AG04450 (cell line): ENCODE data around the gene LYPLA2. TPM values are rescaled to one million over a fixed set of nuclear protein-coding genes. Genes with fewer than 3 reads are reported as not detected.

Experiments used
- CTCF ChIA-PET: fragments of 300-600, 350-600 bp; formaldehyde crosslinking; extraction: SDS; loops from one replicate; lab custom pipeline; 2022; ENCODE audit warnings: antibody characterized with exemption, inconsistent platforms; lab: Charles Lee
- POLR2A ChIA-PET: fragments of 350-600 bp; formaldehyde crosslinking; extraction: SDS; loops from one replicate; lab custom pipeline; 2021; ENCODE audit warnings: antibody characterized with exemption, inconsistent platforms; lab: Yijun Ruan, JAX
- DNase-seq: peaks from one replicate; pipeline ENCODE4 v3.0.0-alpha.2; 2011; ENCODE audit warnings: low read depth, low spot score
- H3K27ac ChIP-seq: one replicate; pipeline ENCODE4 v1.5.1; 2012; ENCODE audit warnings: low read depth, low read length, control low read depth
- H3K27me3 ChIP-seq: one replicate; pipeline ENCODE4 v1.6.0; 2012; ENCODE audit warnings: low read length; ENCODE audit not compliant: control insufficient read depth, insufficient read depth
- H3K4me3 ChIP-seq: 2 replicates; pipeline ENCODE4 v1.5.1; 2011; ENCODE audit warnings: mild to moderate bottlenecking, low read depth, low read length, control low read depth
- H3K9me3 ChIP-seq: 2 replicates; pipeline ENCODE4 v1.5.1; 2012; ENCODE audit warnings: low read length; ENCODE audit not compliant: control insufficient read depth, insufficient read depth
- polyA plus RNA-seq: library from polyadenylated mRNA; depleted of rRNA; stranded (reverse); fragments of >200 nt; gene quantifications from 2 replicates; pipeline ENCODE4 v1.2.3, GENCODE V29; 2011
- TF ChIP-seq, protein P1 (sequence below): IDR thresholded peaks from 2 replicates; pipeline ENCODE4 v1.5.1; 2011; ENCODE audit warnings: low read depth, low read length, control low read depth, inconsistent platforms

The LYPLA2 gene
- polyA plus RNA-seq, 1 experiment: 27.1 TPM

DNA sequence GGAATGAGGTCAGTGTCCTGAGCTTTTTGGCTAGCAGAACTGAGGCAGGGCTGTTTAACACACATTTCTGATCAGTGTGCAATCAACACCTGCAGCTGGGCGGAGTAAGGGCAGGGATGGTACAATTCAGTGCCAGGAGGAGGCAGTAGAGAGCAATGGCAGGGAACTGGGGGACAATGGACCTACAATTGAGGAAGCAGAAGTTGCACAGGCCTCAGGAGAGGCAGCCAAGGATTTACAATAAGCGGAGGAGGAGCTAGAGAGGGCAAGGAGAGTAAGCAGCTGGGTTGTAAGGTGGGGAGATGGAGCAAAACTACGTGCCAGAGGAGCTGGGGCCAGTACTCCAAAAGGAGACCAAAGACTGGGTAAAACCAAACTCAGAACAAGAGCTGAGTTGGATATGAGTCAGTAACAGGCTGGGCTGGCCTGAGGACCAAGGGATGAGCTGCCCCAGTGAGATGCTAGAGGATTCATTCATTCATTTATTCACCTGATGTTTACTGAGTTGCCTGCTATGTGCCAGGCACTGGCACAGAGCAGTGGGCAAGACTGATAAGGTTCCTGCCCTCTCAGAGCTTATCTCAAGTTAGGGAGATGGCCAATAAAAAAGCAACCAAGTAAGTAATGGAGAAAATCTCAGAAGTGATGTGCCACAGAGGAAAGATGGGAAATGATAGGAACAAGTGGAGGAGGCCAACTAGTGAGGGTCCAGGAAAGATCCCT is 20.0 kb downstream of the LYPLA2 start:
- CTCF ChIA-PET: interaction anchor here (0.7 to 1.7 kb wide), 7 partner anchors 8 to 106 kb away, joined by 3 to 8 read pairs (median 4); no protein-coding TSS in a partner anchor
- H3K9me3 ChIP-seq: no peaks in the 10 kb centered on the region
- H3K27me3 ChIP-seq: no peaks in the 10 kb centered on the region
- TF ChIP-seq, protein P1, sequence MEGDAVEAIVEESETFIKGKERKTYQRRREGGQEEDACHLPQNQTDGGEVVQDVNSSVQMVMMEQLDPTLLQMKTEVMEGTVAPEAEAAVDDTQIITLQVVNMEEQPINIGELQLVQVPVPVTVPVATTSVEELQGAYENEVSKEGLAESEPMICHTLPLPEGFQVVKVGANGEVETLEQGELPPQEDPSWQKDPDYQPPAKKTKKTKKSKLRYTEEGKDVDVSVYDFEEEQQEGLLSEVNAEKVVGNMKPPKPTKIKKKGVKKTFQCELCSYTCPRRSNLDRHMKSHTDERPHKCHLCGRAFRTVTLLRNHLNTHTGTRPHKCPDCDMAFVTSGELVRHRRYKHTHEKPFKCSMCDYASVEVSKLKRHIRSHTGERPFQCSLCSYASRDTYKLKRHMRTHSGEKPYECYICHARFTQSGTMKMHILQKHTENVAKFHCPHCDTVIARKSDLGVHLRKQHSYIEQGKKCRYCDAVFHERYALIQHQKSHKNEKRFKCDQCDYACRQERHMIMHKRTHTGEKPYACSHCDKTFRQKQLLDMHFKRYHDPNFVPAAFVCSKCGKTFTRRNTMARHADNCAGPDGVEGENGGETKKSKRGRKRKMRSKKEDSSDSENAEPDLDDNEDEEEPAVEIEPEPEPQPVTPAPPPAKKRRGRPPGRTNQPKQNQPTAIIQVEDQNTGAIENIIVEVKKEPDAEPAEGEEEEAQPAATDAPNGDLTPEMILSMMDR: peak; percentile 59
- DNase-seq: no peak
- no peak overlapping the region for H3K27ac ChIP-seq
- H3K4me3 ChIP-seq: no peak overlapping the region
- POLR2A ChIA-PET: interaction anchor here (0.7 to 0.9 kb wide), 2 partner anchors 9 to 15 kb away, joined by 3 read pairs; partner anchors contain the start of gene HMGCL

DNA sequence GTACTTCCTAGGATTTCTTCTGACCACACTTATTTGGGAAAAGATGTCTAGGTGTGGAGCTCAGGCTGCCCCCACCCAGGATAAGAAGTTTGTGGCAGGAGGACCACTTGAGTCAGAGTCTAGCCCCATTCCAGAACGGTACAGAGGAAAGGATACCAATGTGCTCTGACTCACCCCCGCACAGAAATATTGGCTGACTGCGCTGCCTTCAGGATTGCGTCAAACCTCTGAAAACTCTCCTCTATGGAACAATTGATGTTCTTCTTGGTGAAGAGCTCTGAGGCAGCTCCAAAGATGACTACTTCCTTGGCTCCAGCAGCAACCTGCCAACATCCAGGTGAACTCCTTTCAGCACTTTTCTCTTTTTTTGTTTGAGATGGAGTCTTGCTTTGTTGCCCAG is 23.1 kb downstream of the LYPLA2 start:
- Histone ChIP-seq H3K27ac (no peak overlapping the region), H3K27me3 (no peaks in the 10 kb centered on the region), H3K9me3 (no peaks in the 10 kb centered on the region), H3K4me3 (no peak overlapping the region)
- ChIA-PET POLR2A (interaction anchor here (1.4 kb wide), 1 partner anchor 11 kb away, joined by 3 read pairs; the partner anchor contains the start of gene HMGCL), CTCF (interaction anchor here (0.5 kb wide), 1 partner anchor 8 kb away, joined by 5 read pairs; no protein-coding TSS in a partner anchor)
- TF ChIP-seq, protein P1: no peak
- DNase-seq: no peak

DNA sequence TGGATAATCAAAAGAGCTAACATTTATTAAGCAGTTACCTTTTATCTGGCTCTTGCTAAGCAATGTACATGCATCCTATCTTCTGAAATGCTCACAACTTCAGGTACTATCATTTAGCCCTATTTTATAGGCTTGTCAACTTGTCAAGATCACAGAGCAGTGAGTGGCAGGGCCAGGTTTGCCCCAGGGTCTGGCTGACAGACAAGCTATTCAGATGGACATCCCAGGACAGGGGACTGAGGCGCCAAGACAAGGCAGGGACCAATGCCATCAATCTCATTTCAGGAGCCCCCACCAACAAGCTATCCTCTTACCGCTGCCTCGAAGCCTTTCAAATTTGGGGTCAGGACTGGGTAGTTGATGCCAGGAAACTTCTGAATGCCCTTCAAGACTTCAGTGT is 25.4 kb downstream of the LYPLA2 start:
- H3K9me3 ChIP-seq: no peaks in the 10 kb centered on the region
- no peaks in the 10 kb centered on the region for H3K27me3 ChIP-seq
- no peak overlapping the region for H3K27ac ChIP-seq
- CTCF ChIA-PET: no interaction called here
- POLR2A ChIA-PET: no interaction called here
- H3K4me3 ChIP-seq: no peak overlapping the region
- no peak for DNase-seq
- TF ChIP-seq, protein P1: no peak

- ChIA-PET CTCF (no interaction called here), POLR2A (no interaction called here)
- TF ChIP-seq, protein P1: no peak
These were observed 26.0 kb downstream of the LYPLA2 start for GRCh38 chr1:23816906-23817305.

GRCh38 chr1:23817633-23818032 is 26.7 kb downstream of the LYPLA2 start:
- H3K9me3 ChIP-seq: no peaks in the 10 kb centered on the region
- POLR2A ChIA-PET: no interaction called here
- no peak overlapping the region for H3K4me3 ChIP-seq
- CTCF ChIA-PET: interaction anchor here (1.0 to 1.5 kb wide), 2 partner anchors 8 to 99 kb away, joined by 3 to 6 read pairs; no protein-coding TSS in a partner anchor
- DNase-seq: no peak
- no peaks in the 10 kb centered on the region for H3K27me3 ChIP-seq
- no peak overlapping the region for H3K27ac ChIP-seq
- TF ChIP-seq, protein P1: no peak

More at GRCh38 chr1:23816906-23817305, 26.0 kb downstream of the LYPLA2 start:
- no peaks in the 10 kb centered on the region for H3K27me3 ChIP-seq
- H3K9me3 ChIP-seq: no peaks in the 10 kb centered on the region
- H3K27ac ChIP-seq: no peak overlapping the region
- H3K4me3 ChIP-seq: no peak overlapping the region
- no peak for DNase-seq
